MM.1S (cell line): ENCODE measurements around the gene MT2A.

Experiments
- DNase-seq: peaks from one replicate; pipeline ENCODE4 v3.0.0-alpha.2; 2015
- H2AFZ ChIP-seq: fragments of 300-600 bp; sonication (generic); 2 replicates; pipeline ENCODE4 v1.6.0; 2016; ENCODE audit warnings: antibody characterized with exemption, low read length
- H3F3A ChIP-seq: fragments of 300-600 bp; sonication (generic); 2 replicates; pipeline ENCODE4 v1.6.1; 2016; ENCODE audit warnings: mild to moderate bottlenecking, antibody characterized with exemption, low read length, moderate library complexity, mixed read lengths; ENCODE audit not compliant: insufficient read depth
- H3K27ac ChIP-seq: fragments of 300-600 bp; sonication (generic); 2 replicates; pipeline ENCODE4 v1.5.1; 2016; ENCODE audit warnings: mild to moderate bottlenecking, low read length
- H3K27me3 ChIP-seq: fragments of 300-600 bp; sonication (generic); replicated peaks from 2 replicates; pipeline ENCODE4 v1.6.0; 2016; ENCODE audit warnings: low read length; ENCODE audit not compliant: insufficient read depth
- H3K36me3 ChIP-seq: fragments of 300-600 bp; sonication (generic); replicated peaks from 2 replicates; pipeline ENCODE4 v1.6.1; 2016; ENCODE audit warnings: mild to moderate bottlenecking, low read length, mixed read lengths; ENCODE audit not compliant: insufficient read depth
- H3K4me1 ChIP-seq: fragments of 300-600 bp; sonication (generic); 2 replicates; pipeline ENCODE4 v1.6.1; 2016; ENCODE audit warnings: low read length, mixed read lengths
- H3K4me2 ChIP-seq: fragments of 300-600 bp; sonication (generic); 2 replicates; pipeline ENCODE4 v1.6.0; 2016; ENCODE audit warnings: low read depth, low read length
- H3K4me3 ChIP-seq: fragments of 300-600 bp; sonication (generic); 2 replicates; pipeline ENCODE4 v1.5.1; 2016; ENCODE audit warnings: low read length, mixed read lengths
- H3K79me2 ChIP-seq: fragments of 300-600 bp; sonication (generic); 2 replicates; pipeline ENCODE4 v1.6.1; 2016; ENCODE audit warnings: mixed run types, low read length, mixed read lengths
- H3K9ac ChIP-seq: fragments of 300-600 bp; sonication (generic); 2 replicates; pipeline ENCODE4 v1.6.1; 2016; ENCODE audit warnings: low read length, mixed read lengths
- H3K9me2 ChIP-seq: fragments of 300-600 bp; sonication (generic); replicated peaks from 2 replicates; pipeline ENCODE4 v1.6.1; 2016; ENCODE audit warnings: mild to moderate bottlenecking, low read length, mixed read lengths; ENCODE audit not compliant: insufficient read depth
- H3K9me3 ChIP-seq: fragments of 300-600 bp; sonication (generic); replicated peaks from 2 replicates; pipeline ENCODE4 v1.6.1; 2016; ENCODE audit warnings: mild to moderate bottlenecking, low read length, mixed read lengths; ENCODE audit not compliant: insufficient read depth
- H4K20me1 ChIP-seq: fragments of 300-600 bp; sonication (generic); 2 replicates; pipeline ENCODE4 v1.6.1; 2016; ENCODE audit warnings: mild to moderate bottlenecking, low read length, moderate library complexity, mixed read lengths; ENCODE audit not compliant: insufficient read depth
- EZH2 ChIP-seq: fragments of 300-600 bp; sonication (generic); optimal IDR thresholded peaks from 2 replicates; pipeline ENCODE3; 2017; ENCODE audit warnings: low read depth, mild to moderate bottlenecking, antibody characterized with exemption, low read length, mixed read lengths
- EZH2phosphoT487 ChIP-seq: fragments of 300-600 bp; sonication (generic); IDR thresholded peaks from 2 replicates; pipeline ENCODE4 v1.6.1; 2018; ENCODE audit warnings: antibody characterized with exemption, low read length
- TF ChIP-seq, protein P1 (sequence below): fragments of 300-600 bp; sonication (generic); IDR thresholded peaks from 2 replicates; pipeline ENCODE4 v1.5.1; 2016; ENCODE audit warnings: antibody characterized with exemption, low read length, mixed read lengths

MT2A gene

DNA sequence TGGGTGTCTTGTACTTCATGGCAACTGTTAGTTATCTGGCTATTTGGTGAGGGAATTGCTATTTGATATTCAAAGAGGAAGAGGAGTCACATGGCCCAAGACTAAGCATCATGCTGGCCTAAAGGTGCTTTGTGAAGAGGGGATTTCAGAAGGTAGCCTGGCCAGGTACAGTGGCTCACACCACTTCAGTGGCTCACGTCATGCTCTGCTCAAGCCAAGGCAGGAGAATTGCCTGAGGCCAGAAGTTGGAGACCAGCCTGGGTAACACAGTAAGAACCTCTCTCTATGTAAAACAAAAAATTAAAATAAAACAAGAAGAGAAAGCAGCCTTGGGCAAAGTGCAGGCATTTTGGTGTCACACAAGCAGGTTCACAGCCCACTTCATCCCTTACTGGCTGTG is 36.9 kb downstream of the MT2A start:
- no peak overlapping the region for H3K9ac ChIP-seq
- TF ChIP-seq EZH2 (no peak), EZH2phosphoT487 (no peak)
- TF ChIP-seq, protein P1, sequence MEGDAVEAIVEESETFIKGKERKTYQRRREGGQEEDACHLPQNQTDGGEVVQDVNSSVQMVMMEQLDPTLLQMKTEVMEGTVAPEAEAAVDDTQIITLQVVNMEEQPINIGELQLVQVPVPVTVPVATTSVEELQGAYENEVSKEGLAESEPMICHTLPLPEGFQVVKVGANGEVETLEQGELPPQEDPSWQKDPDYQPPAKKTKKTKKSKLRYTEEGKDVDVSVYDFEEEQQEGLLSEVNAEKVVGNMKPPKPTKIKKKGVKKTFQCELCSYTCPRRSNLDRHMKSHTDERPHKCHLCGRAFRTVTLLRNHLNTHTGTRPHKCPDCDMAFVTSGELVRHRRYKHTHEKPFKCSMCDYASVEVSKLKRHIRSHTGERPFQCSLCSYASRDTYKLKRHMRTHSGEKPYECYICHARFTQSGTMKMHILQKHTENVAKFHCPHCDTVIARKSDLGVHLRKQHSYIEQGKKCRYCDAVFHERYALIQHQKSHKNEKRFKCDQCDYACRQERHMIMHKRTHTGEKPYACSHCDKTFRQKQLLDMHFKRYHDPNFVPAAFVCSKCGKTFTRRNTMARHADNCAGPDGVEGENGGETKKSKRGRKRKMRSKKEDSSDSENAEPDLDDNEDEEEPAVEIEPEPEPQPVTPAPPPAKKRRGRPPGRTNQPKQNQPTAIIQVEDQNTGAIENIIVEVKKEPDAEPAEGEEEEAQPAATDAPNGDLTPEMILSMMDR: no peak
- no peaks in the 10 kb centered on the region for H3K36me3 ChIP-seq
- no peaks in the 10 kb centered on the region for H3K79me2 ChIP-seq
- no peak overlapping the region for H3K27ac ChIP-seq
- DNase-seq: no peak
- no peak overlapping the region for H2AFZ ChIP-seq
- H3K9me3 ChIP-seq: no peaks in the 10 kb centered on the region
- H3K27me3 ChIP-seq: peaks cover 38% of the 10 kb centered on the region
- no peak overlapping the region for H3K4me3 ChIP-seq
- no peaks in the 10 kb centered on the region for H3K4me1 ChIP-seq
- no peaks in the 10 kb centered on the region for H3K9me2 ChIP-seq
- no peaks in the 10 kb centered on the region for H3F3A ChIP-seq
- H4K20me1 ChIP-seq: no peaks in the 10 kb centered on the region
- no peak overlapping the region for H3K4me2 ChIP-seq

DNA sequence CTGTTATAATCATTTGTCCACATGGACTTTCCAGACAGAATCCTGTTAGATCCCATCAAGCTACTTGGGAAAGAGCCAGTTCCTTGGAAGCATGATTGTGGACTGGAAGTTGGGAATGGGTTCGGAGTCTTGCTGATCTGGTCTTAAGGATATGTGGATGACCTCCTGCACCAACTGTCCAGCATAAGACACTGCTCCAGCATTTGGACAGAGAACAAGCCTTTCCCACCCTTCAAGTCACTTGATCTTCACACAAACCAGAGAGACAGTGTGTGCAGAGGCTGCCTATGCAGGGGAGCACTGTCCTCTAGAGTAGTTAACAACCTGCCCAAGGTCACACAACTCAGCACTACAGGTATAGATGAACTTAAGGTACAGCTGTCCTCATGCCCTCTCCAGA is 37.5 kb downstream of the MT2A start:
- no peaks in the 10 kb centered on the region for H3K79me2 ChIP-seq

DNA sequence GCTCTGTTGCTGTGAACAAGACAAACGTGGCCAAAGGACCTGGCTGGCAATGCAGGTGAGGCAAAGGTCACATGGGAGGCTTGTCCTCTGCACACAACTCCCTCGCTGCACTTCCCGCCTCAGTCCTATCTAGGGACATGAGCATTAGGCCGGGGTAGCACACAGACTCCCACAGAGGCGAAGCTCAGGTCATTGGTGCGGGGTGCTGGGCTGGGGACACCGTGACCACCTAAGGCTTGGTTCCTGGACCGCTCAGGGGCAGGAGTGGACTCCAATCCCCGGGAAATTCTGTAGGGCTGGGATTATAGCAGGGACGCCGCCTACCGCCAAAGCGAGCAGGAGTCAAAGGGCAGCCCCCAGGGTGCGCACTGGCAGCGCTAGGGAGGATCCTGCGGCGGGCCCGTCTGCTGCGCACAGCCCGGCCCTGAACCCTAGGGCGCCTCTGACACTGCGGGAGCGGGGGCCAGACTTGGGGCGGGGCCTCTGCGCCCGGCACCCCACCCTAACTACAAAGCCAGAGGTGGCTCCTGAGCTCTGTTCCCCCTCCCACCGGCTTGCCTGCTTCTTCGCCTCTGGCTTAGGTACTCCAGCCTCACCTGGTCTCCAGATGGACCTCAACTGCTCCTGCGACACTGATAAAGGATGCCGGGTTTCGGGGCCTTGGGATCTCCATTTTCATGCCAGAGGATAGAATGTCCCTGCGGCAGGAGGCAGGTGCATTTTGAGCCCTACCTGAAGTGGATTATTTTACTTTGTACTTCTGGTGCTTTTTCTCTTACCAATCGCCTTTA is 39.5 kb downstream of the MT2A start:
- Histone ChIP-seq H3K9me2 (no peaks in the 10 kb centered on the region), H3K4me3 (no peak overlapping the region), H3K27ac (no peak overlapping the region), H3K4me2 (no peak overlapping the region), H3K9ac (no peak overlapping the region), H3K4me1 (no peaks in the 10 kb centered on the region), H3K27me3 (peaks cover 53% of the 10 kb centered on the region), H3F3A (no peaks in the 10 kb centered on the region), H3K79me2 (no peaks in the 10 kb centered on the region), H4K20me1 (no peaks in the 10 kb centered on the region), H3K9me3 (no peaks in the 10 kb centered on the region), H3K36me3 (no peaks in the 10 kb centered on the region), H2AFZ (no peak overlapping the region)
- TF ChIP-seq EZH2: no peak
- TF ChIP-seq, protein P1: no peak
- DNase-seq: no peak

More for the DNA sequence above, 37.5 kb downstream of the MT2A start:
- Histone ChIP-seq H3K9ac (no peak overlapping the region), H3K36me3 (no peaks in the 10 kb centered on the region), H3F3A (no peaks in the 10 kb centered on the region), H3K27ac (no peak overlapping the region), H4K20me1 (no peaks in the 10 kb centered on the region), H3K27me3 (peaks cover 35% of the 10 kb centered on the region), H3K4me2 (no peak overlapping the region), H2AFZ (no peak overlapping the region), H3K9me3 (no peaks in the 10 kb centered on the region), H3K9me2 (no peaks in the 10 kb centered on the region), H3K4me1 (no peaks in the 10 kb centered on the region), H3K4me3 (no peak overlapping the region)
- DNase-seq: no peak
- TF ChIP-seq EZH2 (no peak), EZH2phosphoT487 (no peak)
- TF ChIP-seq, protein P1: no peak
